GM19239 (cell line): Measurements from ENCODE around the gene NARF.
"Not testable (repeated sequence)": the region's sequence is repeated elsewhere in the genome, so short reads cannot be mapped to it uniquely, and the experiment has no call there.

Source experiments
- DNase-seq: peaks from one replicate; pipeline ENCODE4 v3.0.0; 2011; ENCODE audit warnings: low spot score; ENCODE audit not compliant: insufficient read length
- FAIRE-seq: peaks from 2 replicates; lab custom pipeline; 2011; peaks lifted over from hg19 to GRCh38; lab: Jason Lieb, UNC

The NARF gene

DNA sequence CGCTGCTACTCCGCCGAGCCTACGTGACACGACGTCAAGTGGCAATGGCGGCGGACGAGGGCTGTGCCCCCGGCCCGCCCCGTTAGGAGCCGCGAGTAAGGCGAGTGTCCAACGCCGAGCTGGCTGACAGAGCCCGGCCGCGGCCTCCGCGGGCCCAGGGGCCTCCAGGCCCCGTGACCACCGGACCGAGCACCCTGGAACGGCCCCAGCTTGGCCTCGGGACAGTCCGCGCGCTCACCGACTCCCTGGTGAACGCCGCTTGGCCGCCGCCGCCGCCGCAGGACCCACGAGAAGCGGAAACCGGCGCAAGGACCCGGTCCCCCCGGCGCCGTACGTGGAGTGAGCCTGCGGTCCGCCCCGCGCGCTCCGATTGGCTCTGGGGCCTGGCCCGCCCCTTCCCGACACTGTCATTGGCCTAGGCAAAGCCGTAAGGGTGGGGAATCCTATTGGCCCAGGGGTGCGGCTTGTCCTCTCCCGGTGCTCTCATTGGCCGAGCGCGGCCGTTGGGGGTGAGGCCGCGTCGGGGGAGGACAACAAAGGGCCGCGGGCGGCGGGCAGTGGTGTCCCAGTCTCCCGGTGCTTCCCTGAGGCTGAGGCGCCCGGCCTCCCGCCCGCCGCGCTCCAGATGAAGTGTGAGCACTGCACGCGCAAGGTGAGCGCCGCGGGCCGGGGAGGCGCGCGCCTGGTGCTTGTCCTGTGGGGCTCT is at the start of gene NARF:
Gene NARF (plus strand): TSS at position 563 of the 706 bp plus-strand sequence. CDS start 63 bp downstream, at position 626.
- DNase-seq: peak; percentile 98
- peak; percentile 92 for FAIRE-seq

- DNase-seq (no peak), FAIRE-seq (no peak)
Observed at GRCh38 chr17:82408938-82409318, 49.6 kb upstream of the NARF start.

- DNase-seq (no peak), FAIRE-seq (no peak)
Observed at GRCh38 chr17:82410014-82410716, 48.4 kb upstream of the NARF start.

DNA sequence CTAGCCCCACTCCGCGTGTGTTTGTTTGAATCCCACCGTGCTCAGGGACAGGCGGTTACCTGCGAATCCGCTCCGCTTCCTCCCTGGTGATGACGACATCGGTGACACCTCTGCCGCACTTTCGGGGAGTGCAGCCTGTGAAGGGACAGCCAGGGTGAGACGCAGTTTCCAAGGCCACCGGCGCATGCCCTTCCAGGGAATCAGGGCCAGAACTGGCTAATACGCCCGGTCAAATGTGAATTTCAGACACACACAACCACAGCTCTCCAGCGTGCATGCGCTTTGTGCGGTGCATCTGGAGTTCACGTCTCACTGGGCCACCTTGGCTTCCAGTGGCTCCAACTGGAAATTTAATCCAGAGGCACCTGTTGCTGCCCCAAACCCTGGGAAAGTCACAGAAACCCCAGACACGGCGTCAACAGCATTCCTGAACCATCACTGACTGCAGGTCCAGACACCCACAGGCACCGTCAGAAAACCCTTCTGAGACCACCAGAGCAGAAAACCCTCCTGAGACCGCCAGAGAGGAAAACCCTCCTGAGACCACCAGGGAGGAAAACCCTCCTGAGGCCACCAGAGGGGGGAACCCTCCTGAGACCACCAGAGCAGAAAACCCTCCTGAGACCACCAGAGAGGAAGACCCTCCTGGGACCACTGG is 47.0 kb upstream of the NARF start:
- DNase-seq: no peak
- FAIRE-seq: no peak

DNA sequence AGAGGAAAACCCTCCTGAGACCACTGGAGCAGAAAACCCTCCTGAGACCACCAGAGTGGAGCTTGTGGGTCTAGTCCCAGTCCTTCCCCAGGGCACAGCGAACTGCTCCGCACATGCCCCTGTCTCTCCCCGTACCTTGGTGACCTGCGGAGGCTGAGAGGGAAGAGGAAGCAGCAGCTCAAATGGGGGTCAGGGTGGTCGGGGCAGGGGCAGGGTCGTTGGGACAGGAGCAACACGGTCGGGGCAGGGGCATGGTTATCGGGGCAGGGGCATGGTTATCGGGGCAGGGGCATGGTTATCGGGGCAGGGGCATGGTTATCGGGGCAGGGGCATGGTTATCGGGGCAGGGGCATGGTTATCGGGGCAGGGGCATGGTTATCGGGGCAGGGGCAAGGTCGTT is 46.5 kb upstream of the NARF start:
- FAIRE-seq, DNase-seq: not testable (repeated sequence)

- FAIRE-seq: no peak
- DNase-seq: no peak
Observed at GRCh38 chr17:82412535-82413520, 45.7 kb upstream of the NARF start.

GRCh38 chr17:82414548-82415281 is 43.8 kb upstream of the NARF start:
- FAIRE-seq: peak; percentile 82

DNA sequence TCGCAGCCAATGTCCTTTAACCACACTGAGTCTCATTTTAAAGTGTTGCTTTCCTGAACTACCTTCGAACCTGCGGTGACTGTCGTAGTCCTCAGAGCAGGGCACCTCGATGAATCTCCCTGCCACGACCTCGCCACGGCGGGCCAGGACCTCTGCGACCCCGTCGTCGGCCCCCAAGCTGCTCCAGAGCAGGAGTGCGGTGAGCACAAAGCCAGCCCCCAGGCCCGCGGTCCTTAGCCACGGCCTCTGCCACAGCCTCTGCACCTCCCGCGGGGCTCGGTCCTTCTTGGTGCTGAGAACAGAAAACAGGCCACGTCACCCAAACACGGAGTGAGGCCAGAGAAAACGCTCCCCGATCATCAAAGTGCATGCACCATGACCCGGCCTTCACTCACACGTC is 43.2 kb upstream of the NARF start:
- FAIRE-seq (no peak), DNase-seq (no peak)

More at GRCh38 chr17:82414548-82415281, 43.8 kb upstream of the NARF start:
- DNase-seq: peak; percentile 70

- FAIRE-seq (no peak), DNase-seq (no peak)
Observed at GRCh38 chr17:82415786-82416185, 42.8 kb upstream of the NARF start.

DNA sequence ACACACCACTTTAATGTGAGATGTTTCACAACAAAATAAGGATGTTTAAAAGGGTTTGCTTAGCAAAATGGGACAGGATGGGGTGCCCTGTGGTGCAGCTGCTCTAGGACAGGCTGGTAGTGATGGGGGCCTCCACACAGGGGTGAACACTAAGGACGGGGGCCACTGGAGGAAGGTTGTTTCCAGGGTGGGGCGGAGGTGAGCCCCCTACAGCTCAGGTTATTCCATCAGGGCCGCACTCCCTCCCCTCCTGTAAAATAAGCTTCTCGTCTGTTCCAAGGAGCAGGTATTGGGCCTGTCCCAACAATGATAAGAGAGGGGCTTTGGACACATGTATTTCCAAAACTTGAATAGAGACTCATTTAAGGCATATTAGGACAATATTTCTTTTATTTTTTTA is 42.3 kb upstream of the NARF start:
- FAIRE-seq (no peak), DNase-seq (no peak)

- no peak for FAIRE-seq
- no peak for DNase-seq
Observed at GRCh38 chr17:82416771-82417170, 41.8 kb upstream of the NARF start.

DNA sequence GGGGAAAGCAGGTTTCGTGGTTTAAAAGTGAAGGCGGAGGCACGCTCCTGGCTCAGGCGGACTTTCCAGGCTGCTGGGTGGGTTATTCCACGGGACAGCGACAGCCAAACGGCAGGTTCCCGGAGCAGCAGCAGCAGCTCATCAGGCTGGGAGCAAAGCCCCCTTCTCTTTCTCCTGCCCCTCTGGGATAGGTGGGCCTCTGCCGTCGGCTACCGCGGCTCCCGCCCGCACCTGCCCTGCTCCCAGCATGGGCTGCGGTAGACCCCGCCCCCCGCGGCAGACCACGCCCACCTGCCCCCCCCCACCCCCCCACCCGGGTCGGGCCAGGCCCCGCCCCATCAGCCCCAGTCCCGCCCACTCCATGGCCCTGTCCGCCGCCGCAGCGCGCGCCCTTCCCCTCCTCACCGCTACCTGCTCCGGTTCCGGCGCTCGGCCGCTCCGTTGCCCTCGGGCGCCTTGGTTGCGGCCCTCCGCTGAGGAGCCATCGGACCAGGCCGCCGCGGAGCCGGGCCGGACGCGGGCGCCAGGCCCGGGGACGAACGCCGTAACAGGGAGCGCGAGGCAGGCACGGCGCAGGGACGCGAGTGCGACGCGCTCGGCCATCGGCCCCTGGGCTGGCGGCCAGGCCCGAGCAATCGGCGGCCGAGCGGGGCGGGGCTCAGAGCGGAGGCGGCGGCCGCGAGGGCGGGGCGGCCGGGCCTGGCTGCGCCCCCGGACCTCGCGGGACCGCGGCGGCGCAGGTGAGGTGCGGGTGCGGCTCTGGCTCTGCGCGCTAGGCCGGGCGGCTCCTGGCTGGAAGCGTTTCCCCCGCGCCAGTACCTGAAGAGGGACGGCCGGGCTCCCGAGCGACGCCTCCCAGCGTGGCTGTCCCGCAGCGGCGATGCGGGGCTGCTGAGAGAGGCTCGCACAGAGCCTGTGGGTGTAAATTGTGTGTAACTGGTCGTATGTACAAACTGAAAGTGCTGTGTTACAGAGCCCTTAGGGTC is 40.2 kb upstream of the NARF start, which contains the start of the genes HEXD and OGFOD3:
Gene HEXD (plus strand): TSS at position 347 of the 986 bp plus-strand sequence. CDS start 1,453 bp downstream, outside the sequence.
Gene OGFOD3 (minus strand): TSS at position 586 of the 986 bp plus-strand sequence. CDS start 101 bp downstream, at position 485.
- FAIRE-seq: no peak
- DNase-seq: peak; percentile 90

DNA sequence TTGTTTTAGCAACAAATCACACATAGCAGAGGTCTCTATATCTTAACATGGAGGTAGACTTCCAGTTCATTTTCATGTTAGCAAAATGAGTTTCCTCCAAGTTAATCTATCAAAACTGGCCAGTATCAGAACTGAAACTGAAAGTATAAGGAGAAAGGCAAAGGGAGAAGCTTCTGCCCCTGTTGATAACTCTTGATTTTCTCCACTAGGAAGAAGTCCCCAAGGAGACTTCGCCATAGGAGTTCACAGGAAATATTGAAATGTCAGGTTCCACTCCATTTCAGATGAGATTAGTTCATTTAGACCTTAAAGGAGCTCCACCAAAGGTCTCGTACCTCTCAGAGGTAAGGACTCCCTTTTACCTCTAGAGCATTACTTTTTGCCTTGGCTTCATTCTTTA is 39.0 kb upstream of the NARF start:
- no peak for DNase-seq
- peak; percentile 79 for FAIRE-seq

DNA sequence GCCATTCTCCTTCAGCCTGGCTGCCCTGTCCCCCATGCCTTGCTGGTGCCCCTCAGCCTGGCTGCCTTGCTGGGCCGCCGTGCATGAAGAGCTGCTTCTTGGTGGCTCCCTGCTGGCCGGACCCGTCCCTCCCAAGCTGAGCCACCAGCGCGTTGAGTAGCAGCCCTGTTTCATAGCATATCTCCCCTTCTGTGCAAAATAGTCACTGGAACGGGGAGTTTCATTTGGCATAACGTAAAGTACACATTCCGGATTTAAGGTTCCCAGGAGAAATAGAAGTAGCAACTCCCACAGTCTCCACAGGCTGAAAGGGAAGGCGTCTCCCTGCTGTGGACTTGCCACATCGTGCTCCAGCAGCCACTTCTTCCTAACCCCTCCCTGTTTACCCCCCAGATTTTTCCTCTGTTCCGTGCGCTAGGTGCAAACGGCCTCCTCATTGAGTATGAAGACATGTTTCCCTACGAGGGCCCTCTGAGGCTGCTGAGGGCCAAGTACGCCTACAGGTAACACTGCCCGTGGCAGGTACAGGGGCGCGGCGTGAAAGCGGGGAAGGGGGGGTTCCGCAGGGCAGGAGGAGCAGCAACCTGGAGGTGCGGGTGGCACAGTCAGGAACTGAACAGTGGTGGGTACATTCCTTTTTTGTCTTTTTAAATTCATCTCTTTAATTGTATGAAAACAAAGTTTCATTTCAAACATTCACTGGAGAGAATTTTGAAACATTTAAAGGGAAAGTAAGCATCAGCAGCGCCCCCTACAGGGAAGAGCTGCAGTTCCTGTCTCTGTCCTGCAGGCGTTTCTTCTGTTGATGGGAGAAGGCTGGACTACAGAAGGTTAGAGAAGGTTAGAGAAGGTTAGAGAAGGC is 34.3 kb upstream of the NARF start:
- DNase-seq: no peak
- peak; percentile 28 for FAIRE-seq

DNA sequence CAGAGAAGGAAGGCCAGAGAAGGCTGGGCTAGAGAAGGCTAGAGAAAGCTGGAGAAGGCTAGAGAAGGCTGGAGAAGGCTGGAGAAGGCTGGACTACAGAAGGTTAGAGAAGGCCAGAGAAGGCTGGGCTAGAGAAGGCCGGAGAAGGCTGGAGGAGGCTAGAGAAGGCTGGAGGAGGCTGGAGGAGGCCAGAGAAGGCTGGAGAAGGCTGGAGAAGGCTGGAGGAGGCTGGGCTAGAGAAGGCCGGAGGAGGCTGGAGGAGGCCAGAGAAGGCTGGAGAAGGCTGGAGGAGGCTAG is 33.7 kb upstream of the NARF start:
- FAIRE-seq: no peak
- no peak for DNase-seq

DNA sequence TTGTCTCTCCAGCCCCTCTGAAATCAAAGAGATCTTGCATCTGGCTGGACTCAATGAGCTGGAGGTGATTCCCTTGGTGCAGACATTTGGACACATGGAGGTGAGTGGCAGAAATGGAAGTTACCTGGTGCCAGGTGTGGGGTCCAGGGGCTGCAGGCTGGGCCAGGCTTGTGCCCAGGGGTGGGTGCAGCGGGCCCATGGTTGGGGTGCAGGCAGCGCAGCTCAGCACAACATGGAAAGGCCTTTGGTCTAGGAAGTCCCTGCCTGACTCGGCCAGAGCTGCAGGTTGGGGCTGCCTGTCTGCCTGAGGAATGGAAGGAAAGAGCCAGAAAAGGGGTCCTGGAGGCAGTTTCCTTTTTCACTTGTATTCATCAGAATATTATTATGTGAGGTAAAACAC is 30.0 kb upstream of the NARF start:
- FAIRE-seq: no peak
- DNase-seq: no peak

GRCh38 chr17:82429824-82430223 is 28.7 kb upstream of the NARF start:
- DNase-seq (no peak), FAIRE-seq (no peak)
